Fibroblast of lung (primary cell): ENCODE measurements around the gene SNAI3.

ENCODE experiments used
- EZH2 ChIP-seq: IDR thresholded peaks from 2 replicates; pipeline ENCODE4 v1.5.1; 2012; ENCODE audit warnings: low read length, control low read depth, mild to moderate bottlenecking; ENCODE audit errors: missing control alignments
- TF ChIP-seq, protein P1 (sequence below), 2 donors: IDR thresholded peaks in 1 of 2; conservative IDR thresholded peaks in 1 of 2; 1 replicate in 1 of 2; 2 replicates in 1 of 2; pipeline ENCODE4 v1.5.1; 2011 to 2012; ENCODE audit warnings: low read length in 2 of 2, control low read depth in 1 of 2, inconsistent platforms in 1 of 2, low read depth in 1 of 2, mild to moderate bottlenecking in 1 of 2

DNA sequence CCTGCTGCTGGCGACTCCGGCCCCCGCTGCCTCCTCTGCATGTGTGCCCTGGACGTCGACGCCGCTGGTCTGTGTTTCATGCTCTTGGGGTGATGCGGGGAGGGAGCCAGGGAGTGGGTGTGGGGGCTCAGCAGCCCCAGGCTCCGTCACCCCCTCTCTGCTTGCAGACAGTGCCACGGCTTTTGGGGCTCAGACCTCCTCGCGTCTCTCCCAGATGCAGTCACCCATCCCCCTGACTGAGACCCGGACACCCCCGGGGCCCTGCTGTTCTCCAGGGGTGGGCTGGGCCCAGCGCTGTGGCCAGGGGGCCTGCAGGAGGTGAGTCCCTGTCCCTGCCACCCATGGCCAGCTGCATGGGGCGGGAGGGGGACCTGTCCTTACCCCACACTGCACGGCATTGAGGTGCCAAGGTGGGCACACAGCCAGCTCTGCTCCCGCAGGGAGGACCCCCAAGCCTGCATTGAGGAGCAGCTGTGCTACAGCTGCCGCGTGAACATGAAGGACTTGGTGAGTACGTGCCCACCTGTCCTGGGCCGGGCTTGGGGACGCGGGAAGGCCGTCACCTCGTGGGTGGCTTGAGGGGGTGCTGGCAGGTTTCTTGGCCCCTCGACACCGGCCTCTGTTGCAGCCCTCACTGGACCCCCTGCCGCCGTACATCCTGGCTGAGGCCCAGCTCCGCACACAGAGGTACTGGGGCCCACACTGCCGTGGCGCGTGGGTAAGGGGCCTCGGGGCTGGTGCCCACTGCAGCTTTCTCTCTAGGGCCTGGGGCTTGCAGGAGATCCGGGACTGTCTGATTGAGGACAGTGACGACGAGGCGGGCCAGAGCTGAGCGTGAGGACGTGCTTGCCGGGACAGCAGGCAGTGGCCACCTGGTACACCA is 28.4 kb upstream of the SNAI3 start:
- TF ChIP-seq, protein P1, sequence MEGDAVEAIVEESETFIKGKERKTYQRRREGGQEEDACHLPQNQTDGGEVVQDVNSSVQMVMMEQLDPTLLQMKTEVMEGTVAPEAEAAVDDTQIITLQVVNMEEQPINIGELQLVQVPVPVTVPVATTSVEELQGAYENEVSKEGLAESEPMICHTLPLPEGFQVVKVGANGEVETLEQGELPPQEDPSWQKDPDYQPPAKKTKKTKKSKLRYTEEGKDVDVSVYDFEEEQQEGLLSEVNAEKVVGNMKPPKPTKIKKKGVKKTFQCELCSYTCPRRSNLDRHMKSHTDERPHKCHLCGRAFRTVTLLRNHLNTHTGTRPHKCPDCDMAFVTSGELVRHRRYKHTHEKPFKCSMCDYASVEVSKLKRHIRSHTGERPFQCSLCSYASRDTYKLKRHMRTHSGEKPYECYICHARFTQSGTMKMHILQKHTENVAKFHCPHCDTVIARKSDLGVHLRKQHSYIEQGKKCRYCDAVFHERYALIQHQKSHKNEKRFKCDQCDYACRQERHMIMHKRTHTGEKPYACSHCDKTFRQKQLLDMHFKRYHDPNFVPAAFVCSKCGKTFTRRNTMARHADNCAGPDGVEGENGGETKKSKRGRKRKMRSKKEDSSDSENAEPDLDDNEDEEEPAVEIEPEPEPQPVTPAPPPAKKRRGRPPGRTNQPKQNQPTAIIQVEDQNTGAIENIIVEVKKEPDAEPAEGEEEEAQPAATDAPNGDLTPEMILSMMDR (conservative IDR thresholded peaks at IDR 0.05 in 1 of 2, IDR thresholded peaks at IDR 0.05 in 1 of 2; ENCODE audit: low read depth in 1 of 2, low read length in 2 of 2): no peak
- TF ChIP-seq EZH2: no peak
